ENCODE data around the gene KY.

DNA sequence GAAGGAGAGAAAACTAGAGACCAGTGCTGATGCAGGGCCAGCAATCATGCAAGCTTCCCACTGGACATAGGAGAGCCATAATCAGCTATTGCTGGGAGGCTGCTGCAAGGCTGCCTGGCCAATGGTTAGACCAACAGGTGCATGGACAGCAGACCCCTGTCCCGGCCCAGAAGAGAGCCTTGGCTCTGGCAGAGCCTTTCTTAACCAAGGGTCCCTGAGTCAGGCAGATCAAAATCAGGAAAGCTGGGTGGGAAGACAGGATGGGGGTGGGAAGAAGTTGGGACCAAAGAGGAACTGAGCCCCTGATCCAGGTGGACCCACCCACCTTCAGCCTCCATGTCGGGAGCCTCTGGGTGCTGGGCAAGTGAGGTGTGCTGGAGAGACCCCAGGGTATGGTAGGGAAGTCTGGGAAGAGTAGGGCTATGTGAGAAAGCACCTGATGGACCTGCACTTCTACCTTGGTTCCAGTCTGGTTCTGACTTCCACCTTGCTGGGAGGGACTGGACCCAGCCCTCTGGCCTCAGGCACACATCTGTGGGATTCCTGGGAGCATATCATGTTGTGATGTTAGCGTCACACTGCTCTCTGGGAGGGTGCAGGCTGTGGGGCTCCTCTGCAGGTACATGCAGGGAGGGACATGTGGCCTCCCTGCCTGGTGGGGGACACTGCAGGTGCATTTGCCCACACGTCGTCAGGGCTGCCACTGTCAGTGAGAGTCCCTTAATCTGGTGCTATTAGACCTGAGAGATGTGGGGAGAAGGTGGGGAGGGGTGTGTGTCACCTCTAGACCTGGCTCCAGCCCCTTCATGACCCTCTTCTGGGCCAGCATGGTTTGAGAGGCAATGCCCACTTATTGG is 24.7 kb downstream of the KY start:
- TF ChIP-seq, protein P1, sequence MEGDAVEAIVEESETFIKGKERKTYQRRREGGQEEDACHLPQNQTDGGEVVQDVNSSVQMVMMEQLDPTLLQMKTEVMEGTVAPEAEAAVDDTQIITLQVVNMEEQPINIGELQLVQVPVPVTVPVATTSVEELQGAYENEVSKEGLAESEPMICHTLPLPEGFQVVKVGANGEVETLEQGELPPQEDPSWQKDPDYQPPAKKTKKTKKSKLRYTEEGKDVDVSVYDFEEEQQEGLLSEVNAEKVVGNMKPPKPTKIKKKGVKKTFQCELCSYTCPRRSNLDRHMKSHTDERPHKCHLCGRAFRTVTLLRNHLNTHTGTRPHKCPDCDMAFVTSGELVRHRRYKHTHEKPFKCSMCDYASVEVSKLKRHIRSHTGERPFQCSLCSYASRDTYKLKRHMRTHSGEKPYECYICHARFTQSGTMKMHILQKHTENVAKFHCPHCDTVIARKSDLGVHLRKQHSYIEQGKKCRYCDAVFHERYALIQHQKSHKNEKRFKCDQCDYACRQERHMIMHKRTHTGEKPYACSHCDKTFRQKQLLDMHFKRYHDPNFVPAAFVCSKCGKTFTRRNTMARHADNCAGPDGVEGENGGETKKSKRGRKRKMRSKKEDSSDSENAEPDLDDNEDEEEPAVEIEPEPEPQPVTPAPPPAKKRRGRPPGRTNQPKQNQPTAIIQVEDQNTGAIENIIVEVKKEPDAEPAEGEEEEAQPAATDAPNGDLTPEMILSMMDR (optimal IDR thresholded peaks at IDR 0.05 in 1 of 3, IDR thresholded peaks at IDR 0.05 in 1 of 3, conservative IDR thresholded peaks at IDR 0.05 in 1 of 3; ENCODE audit: extremely low read depth in 1 of 3, insufficient read depth in 2 of 3, low read length in 3 of 3) = no peak
- no peak for TF ChIP-seq EZH2 (IDR thresholded peaks at IDR 0.05; ENCODE audit: low read length)

Data from keratinocyte (primary cell).